Measurements from ENCODE around the gene CTNNA2. TPM values are rescaled to one million over a fixed set of nuclear protein-coding genes. Genes with fewer than 3 reads are reported as not detected.

Gene CTNNA2
- total and polyA plus RNA-seq, 12 donors, result 0.12 to 5.0 (median 1.4) TPM; not detected in 1

- DNase-seq, result no peak
- intact Hi-C loops (cut with DNase I), result no loop called here
- no peaks in the 10 kb centered on the region for H3K27me3 ChIP-seq
- no peaks in the 10 kb centered on the region for H3K4me1 ChIP-seq (replicated peaks in 1 of 2)
- 83 to 100% (median 92%) methylated on average over 1 of the region's 1 CpG for WGBS, 4 donors
- no peaks in the 10 kb centered on the region for H3K36me3 ChIP-seq (replicated peaks in 1 of 2)
- TF ChIP-seq POLR2A (IDR thresholded peaks at IDR 0.05) (no peak), CTCF (IDR thresholded peaks at IDR 0.05) (no peak)
- H3K4me3 ChIP-seq, result no peak overlapping the region
- no peaks in the 10 kb centered on the region for H3K9me3 ChIP-seq (replicated peaks in 1 of 3)
- H3K27ac ChIP-seq, result no peak overlapping the region
Observed at GRCh38 chr2:79686884-79687283, 174.0 kb downstream of the CTNNA2 start.

- intact Hi-C loops (cut with DNase I), result no loop called here
- TF ChIP-seq POLR2A (IDR thresholded peaks at IDR 0.05) (no peak), CTCF (IDR thresholded peaks at IDR 0.05) (no peak)
- Histone ChIP-seq H3K4me1 (replicated peaks in 1 of 2) (no peaks in the 10 kb centered on the region), H3K9me3 (replicated peaks in 1 of 3) (no peaks in the 10 kb centered on the region), H3K4me3 (no peak overlapping the region), H3K27me3 (no peaks in the 10 kb centered on the region), H3K27ac (no peak overlapping the region), H3K36me3 (replicated peaks in 1 of 2) (no peaks in the 10 kb centered on the region)
- no peak for DNase-seq
Observed at GRCh38 chr2:79695248-79695647, 182.4 kb downstream of the CTNNA2 start.

- TF ChIP-seq POLR2A (IDR thresholded peaks at IDR 0.05) (no peak), CTCF (IDR thresholded peaks at IDR 0.05) (no peak)
Observed at GRCh38 chr2:79697200-79697599, 184.3 kb downstream of the CTNNA2 start.

GRCh38 chr2:79700651-79701050, 187.8 kb downstream of the CTNNA2 start:
- H3K27me3 ChIP-seq, result no peaks in the 10 kb centered on the region
- H3K36me3 ChIP-seq (replicated peaks in 1 of 2), result no peaks in the 10 kb centered on the region
- no peak overlapping the region for H3K4me3 ChIP-seq
- H3K9me3 ChIP-seq (replicated peaks in 1 of 3), result no peaks in the 10 kb centered on the region
- H3K27ac ChIP-seq, result no peak overlapping the region
- intact Hi-C loops (cut with DNase I), result no loop called here
- TF ChIP-seq POLR2A (IDR thresholded peaks at IDR 0.05), result no peak
- no peak for TF ChIP-seq CTCF (IDR thresholded peaks at IDR 0.05)
- WGBS, 4 donors, result 52 to 71% (median 59%) methylated on average over 3 of the region's 3 CpGs
- no peaks in the 10 kb centered on the region for H3K4me1 ChIP-seq (replicated peaks in 1 of 2)
- DNase-seq, result no peak

More at GRCh38 chr2:79697200-79697599, 184.3 kb downstream of the CTNNA2 start:
- intact Hi-C loops (cut with DNase I), result no loop called here
- DNase-seq, result no peak
- Histone ChIP-seq H3K27ac (no peak overlapping the region), H3K4me1 (replicated peaks in 1 of 2) (no peaks in the 10 kb centered on the region), H3K4me3 (no peak overlapping the region), H3K36me3 (replicated peaks in 1 of 2) (no peaks in the 10 kb centered on the region), H3K9me3 (replicated peaks in 1 of 3) (no peaks in the 10 kb centered on the region), H3K27me3 (no peaks in the 10 kb centered on the region)
- 72 to 87% (median 78%) methylated on average over 2 of the region's 2 CpGs for WGBS, 4 donors
